ENCODE data around the gene MDM2. TPM values are rescaled to one million over a fixed set of nuclear protein-coding genes. Genes with fewer than 3 reads are reported as not detected.

Gene MDM2
- total RNA-seq, 4 donors from 2014 or later = 64.0 to 124 (median 85.0) TPM

DNA sequence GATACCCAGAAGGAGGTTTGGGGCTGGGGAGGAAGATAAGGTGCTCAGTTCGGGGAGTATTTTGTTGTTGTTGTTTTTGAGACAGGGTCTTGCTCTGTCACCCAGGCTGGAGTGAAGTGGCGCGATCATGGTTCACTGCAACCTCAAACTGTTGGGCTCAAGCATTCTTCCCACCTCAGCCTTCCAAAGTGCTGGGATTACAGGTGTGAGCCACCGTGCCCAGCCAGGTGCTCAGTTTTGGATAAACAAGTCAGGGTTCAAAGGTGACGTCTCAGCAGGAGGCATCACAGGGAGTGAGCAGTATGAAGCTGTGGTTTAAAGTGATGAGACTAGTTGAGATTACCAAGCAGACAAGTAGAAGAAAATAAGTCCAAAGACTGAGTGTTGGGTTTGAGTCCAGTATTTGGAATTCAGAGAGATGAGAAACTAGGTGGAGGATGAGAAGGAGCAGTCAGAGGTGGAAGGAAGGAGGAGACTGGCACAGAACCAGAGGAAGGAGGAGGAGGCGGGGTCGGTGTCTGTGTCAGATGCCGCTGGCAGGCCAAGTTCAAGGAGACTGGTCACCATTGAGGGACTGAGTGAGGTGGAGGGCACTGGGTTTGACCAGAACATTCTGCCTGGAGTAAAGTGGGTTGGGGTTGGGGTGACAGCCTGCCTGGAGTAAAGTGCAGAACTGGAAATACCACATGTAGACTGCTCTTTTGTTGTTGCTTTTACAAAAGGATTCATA lies 45.9 kb upstream of the MDM2 start:
- Histone ChIP-seq H3K27me3 (no peaks in the 10 kb centered on the region), H3K27ac (no peak overlapping the region), H3K36me3 (no peaks in the 10 kb centered on the region), H3K9me3 (no peaks in the 10 kb centered on the region), H3K4me3 (no peak overlapping the region), H3K4me1 (no peaks in the 10 kb centered on the region)
- intact Hi-C loops (cut with DNase I; ENCODE audit: low total_unique reads) = no loop called here
- no peak for DNase-seq
- TF ChIP-seq, protein P1, sequence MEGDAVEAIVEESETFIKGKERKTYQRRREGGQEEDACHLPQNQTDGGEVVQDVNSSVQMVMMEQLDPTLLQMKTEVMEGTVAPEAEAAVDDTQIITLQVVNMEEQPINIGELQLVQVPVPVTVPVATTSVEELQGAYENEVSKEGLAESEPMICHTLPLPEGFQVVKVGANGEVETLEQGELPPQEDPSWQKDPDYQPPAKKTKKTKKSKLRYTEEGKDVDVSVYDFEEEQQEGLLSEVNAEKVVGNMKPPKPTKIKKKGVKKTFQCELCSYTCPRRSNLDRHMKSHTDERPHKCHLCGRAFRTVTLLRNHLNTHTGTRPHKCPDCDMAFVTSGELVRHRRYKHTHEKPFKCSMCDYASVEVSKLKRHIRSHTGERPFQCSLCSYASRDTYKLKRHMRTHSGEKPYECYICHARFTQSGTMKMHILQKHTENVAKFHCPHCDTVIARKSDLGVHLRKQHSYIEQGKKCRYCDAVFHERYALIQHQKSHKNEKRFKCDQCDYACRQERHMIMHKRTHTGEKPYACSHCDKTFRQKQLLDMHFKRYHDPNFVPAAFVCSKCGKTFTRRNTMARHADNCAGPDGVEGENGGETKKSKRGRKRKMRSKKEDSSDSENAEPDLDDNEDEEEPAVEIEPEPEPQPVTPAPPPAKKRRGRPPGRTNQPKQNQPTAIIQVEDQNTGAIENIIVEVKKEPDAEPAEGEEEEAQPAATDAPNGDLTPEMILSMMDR (IDR thresholded peaks at IDR 0.05) = no peak
- TF ChIP-seq POLR2A (IDR thresholded peaks at IDR 0.05) = no peak

DNA sequence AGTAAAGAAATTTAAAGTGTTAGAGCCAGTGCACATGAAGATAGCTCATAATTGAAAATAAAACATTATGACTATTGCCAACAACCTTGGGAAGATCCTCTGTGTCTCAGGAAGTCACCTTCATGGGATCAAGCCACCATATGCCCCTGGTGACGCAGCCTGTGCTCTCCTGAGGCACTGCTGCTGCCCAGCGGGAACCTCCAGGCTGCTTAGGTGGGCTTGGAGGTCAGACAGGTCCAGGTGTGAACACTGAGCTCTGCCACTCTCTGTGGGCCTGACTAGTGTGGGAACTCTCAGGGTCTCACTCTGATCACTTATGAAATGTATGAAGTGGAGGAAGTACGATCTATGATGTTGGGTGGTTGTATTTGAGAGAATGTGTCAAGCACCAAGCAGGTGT lies 45.3 kb upstream of the MDM2 start:
- TF ChIP-seq, protein P1 (IDR thresholded peaks at IDR 0.05) = no peak
- TF ChIP-seq POLR2A (IDR thresholded peaks at IDR 0.05) = no peak
- Histone ChIP-seq H3K36me3 (no peaks in the 10 kb centered on the region), H3K27ac (no peak overlapping the region), H3K27me3 (no peaks in the 10 kb centered on the region), H3K4me1 (no peaks in the 10 kb centered on the region), H3K4me3 (no peak overlapping the region), H3K9me3 (no peaks in the 10 kb centered on the region)
- intact Hi-C loops (cut with DNase I; ENCODE audit: low total_unique reads) = no loop called here
- no peak for DNase-seq

DNA sequence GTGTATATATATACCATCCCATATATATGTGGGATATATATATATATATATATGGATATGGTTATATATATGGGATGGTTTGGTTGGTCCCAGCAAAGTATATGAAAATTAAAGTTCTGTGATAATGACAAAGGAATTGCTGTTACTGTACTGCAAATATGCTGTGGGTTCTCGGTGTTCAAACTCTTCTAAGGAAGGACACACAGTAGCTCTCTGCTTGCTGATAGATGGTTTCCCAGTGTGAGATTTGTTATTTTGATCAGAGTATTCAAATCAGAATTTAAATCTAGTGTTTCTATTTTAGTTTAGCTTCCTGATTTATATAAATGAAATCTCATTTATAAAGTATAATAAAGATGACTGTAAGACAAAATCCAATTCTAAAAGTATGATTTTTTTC lies 42.3 kb upstream of the MDM2 start:
- no peak for DNase-seq
- no peak overlapping the region for H3K27ac ChIP-seq
- H3K9me3 ChIP-seq = no peaks in the 10 kb centered on the region
- no peaks in the 10 kb centered on the region for H3K36me3 ChIP-seq
- no peaks in the 10 kb centered on the region for H3K27me3 ChIP-seq
- no peaks in the 10 kb centered on the region for H3K4me1 ChIP-seq
- no peak overlapping the region for H3K4me3 ChIP-seq
- TF ChIP-seq POLR2A (IDR thresholded peaks at IDR 0.05) = no peak
- TF ChIP-seq, protein P1 (IDR thresholded peaks at IDR 0.05) = no peak
- intact Hi-C loops (cut with DNase I; ENCODE audit: low total_unique reads) = no loop called here

DNA sequence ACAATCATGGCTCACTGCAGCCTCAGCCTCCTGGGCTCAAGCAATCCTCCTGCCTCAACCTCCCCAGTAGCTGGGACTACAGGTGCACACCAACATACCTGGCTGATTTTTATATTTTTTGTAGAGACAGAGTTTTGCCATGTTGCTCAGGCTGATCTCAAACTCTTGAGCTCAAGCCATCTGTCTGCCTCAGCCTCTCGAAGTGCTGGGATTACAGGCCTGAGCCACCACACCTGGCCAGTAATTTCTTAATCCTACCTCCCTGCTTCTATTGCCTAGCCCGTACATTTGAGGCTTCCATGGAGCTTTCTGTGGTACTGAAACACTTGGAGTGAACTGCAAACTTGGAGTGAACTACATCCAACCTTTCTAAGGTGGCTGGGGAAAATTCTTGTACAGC lies 41.3 kb upstream of the MDM2 start:
- TF ChIP-seq POLR2A (IDR thresholded peaks at IDR 0.05) = no peak
- TF ChIP-seq, protein P1 (IDR thresholded peaks at IDR 0.05) = no peak
- Histone ChIP-seq H3K36me3 (no peaks in the 10 kb centered on the region), H3K27me3 (no peaks in the 10 kb centered on the region), H3K4me1 (no peaks in the 10 kb centered on the region), H3K27ac (no peak overlapping the region), H3K4me3 (no peak overlapping the region), H3K9me3 (no peaks in the 10 kb centered on the region)
- intact Hi-C loops (cut with DNase I; ENCODE audit: low total_unique reads) = no loop called here
- no peak for DNase-seq

DNA sequence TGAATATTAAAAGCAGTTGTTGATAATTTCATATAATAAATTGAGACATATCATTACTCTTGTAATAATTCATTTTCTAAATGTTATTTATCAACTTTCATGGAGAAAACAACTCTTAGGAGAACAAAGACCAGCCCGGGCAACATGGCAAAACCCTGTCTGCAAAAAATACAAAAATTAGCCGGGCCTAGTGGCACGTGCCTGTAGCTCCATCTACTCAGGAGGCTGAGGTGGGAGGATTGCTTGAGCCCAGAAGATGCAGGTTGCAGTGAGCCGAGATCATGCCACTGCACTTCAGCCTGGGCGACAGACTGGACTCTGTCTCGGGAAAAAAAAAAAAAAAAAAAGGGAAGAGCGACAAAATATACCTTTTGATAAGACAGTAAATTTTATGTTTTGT lies 40.8 kb upstream of the MDM2 start:
- no peaks in the 10 kb centered on the region for H3K36me3 ChIP-seq
- H3K4me3 ChIP-seq = no peak overlapping the region
- H3K9me3 ChIP-seq = no peaks in the 10 kb centered on the region
- no peak overlapping the region for H3K27ac ChIP-seq
- intact Hi-C loops (cut with DNase I; ENCODE audit: low total_unique reads) = no loop called here
- H3K27me3 ChIP-seq = no peaks in the 10 kb centered on the region
- no peaks in the 10 kb centered on the region for H3K4me1 ChIP-seq
- no peak for DNase-seq
- TF ChIP-seq, protein P1 (IDR thresholded peaks at IDR 0.05) = no peak
- no peak for TF ChIP-seq POLR2A (IDR thresholded peaks at IDR 0.05)

Measured in uterus (tissue), 4 donors.